Kasumi-1 (cell line): ENCODE data around the gene F7.
"Not testable (repeated sequence)": the region's sequence is repeated elsewhere in the genome, so short reads cannot be mapped to it uniquely, and the experiment has no call there.

Experiments
- DNase-seq, 2 experiments: peaks; one replicate each; lab custom pipeline; 2025; lab: John Stamatoyannopoulos, UW

F7 gene

GRCh38 chr13:113102302-113102701 lies 3.3 kb upstream of the F7 start:
- DNase-seq = not testable (repeated sequence)

- no peak for DNase-seq
Measured at GRCh38 chr13:113102727-113103126, 2.9 kb upstream of the F7 start.

- no peak for DNase-seq
Measured at GRCh38 chr13:113103646-113104045, 1.9 kb upstream of the F7 start.

- no peak for DNase-seq
Measured at GRCh38 chr13:113105921-113106452, 396 bp downstream of the F7 start.

- DNase-seq = no peak
Measured at GRCh38 chr13:113106711-113107351, 1.2 kb downstream of the F7 start.

- not testable (repeated sequence) for DNase-seq
Measured at GRCh38 chr13:113108521-113108920, 2.9 kb downstream of the F7 start.

GRCh38 chr13:113109151-113110047 lies 3.8 kb downstream of the F7 start:
- DNase-seq = no peak

GRCh38 chr13:113110048-113110851 lies 4.7 kb downstream of the F7 start:
- no peak for DNase-seq

GRCh38 chr13:113110852-113111315 lies 5.3 kb downstream of the F7 start:
- DNase-seq = no peak

GRCh38 chr13:113111821-113112220 lies 6.2 kb downstream of the F7 start:
- not testable (repeated sequence) for DNase-seq

- DNase-seq = not testable (repeated sequence)
Measured at GRCh38 chr13:113112475-113112874, 6.9 kb downstream of the F7 start.

GRCh38 chr13:113112893-113113845 lies 7.6 kb downstream of the F7 start:
- no peak for DNase-seq

GRCh38 chr13:113113846-113114271 lies 8.3 kb downstream of the F7 start:
- no peak for DNase-seq

GRCh38 chr13:113114511-113115362 lies 9.1 kb downstream of the F7 start:
- DNase-seq = no peak

- DNase-seq = no peak
Measured at GRCh38 chr13:113115363-113116205, 10.0 kb downstream of the F7 start.

- no peak for DNase-seq
Measured at GRCh38 chr13:113116206-113116800, 10.7 kb downstream of the F7 start.

GRCh38 chr13:113116871-113117271 lies 11.3 kb downstream of the F7 start:
- no peak for DNase-seq

GRCh38 chr13:113117335-113117872 lies 11.8 kb downstream of the F7 start:
- no peak for DNase-seq
